CD14-positive monocyte (primary cell): Measurements from ENCODE around the gene CRNN. TPM values are rescaled to one million over a fixed set of nuclear protein-coding genes. Genes with fewer than 3 reads are reported as not detected.

ENCODE experiments used
- DNase-seq, 3 donors: peaks; one replicate each; pipeline ENCODE4 v3.0.0-alpha.2; 2011 to 2022
- H2AFZ ChIP-seq: 2 replicates; pipeline ENCODE4 v1.6.0; 2012; ENCODE audit warnings: mild to moderate bottlenecking, low read depth, low read length, inconsistent platforms; ENCODE audit not compliant: insufficient read depth, poor library complexity, severe bottlenecking
- H3K27ac ChIP-seq, 2 donors: 1 replicate in 1 of 2; 2 replicates in 1 of 2; pipeline ENCODE4 v1.5.1; 2012 to 2013; ENCODE audit warnings: low read length in 2 of 2, control low read depth in 1 of 2, inconsistent platforms in 1 of 2, low read depth in 1 of 2, mild to moderate bottlenecking in 1 of 2
- H3K27me3 ChIP-seq, 2 donors: one replicate each; pipeline versions ENCODE4 v1.6.0 to v1.6.1; 2011 to 2013; ENCODE audit warnings: low read length in 2 of 2; ENCODE audit not compliant: control insufficient read depth in 2 of 2, insufficient read depth in 2 of 2
- H3K36me3 ChIP-seq, 2 donors: replicated peaks in 1 of 2; 1 replicate in 1 of 2; 2 replicates in 1 of 2; pipeline versions ENCODE4 v1.5.1 to v1.6.1; 2012 to 2013; ENCODE audit warnings: low read length in 2 of 2, control low read depth in 1 of 2, inconsistent platforms in 1 of 2, mild to moderate bottlenecking in 1 of 2; ENCODE audit not compliant: insufficient read depth in 2 of 2, control insufficient read depth in 1 of 2
- H3K4me1 ChIP-seq, 2 donors: 1 replicate in 1 of 2; 2 replicates in 1 of 2; pipeline versions ENCODE4 v1.5.1 to v1.6.1; 2012 to 2013; ENCODE audit warnings: low read length in 2 of 2, control low read depth in 1 of 2, inconsistent platforms in 1 of 2, mild to moderate bottlenecking in 1 of 2, moderate library complexity in 1 of 2; ENCODE audit not compliant: insufficient read depth in 2 of 2, control insufficient read depth in 1 of 2
- H3K4me2 ChIP-seq: replicated peaks from 2 replicates; pipeline ENCODE3; 2012; ENCODE audit warnings: low read length, moderate library complexity, mild to moderate bottlenecking; ENCODE audit not compliant: poor library complexity, severe bottlenecking; ENCODE audit errors: extremely low read depth
- H3K4me3 ChIP-seq, 3 experiments: fragments of 200-600 bp in 1 of 3; sonication (generic) in 1 of 3; replicated peaks in 1 of 3; 1 replicate in 2 of 3; 2 replicates in 1 of 3; pipeline ENCODE4 v1.5.1; 2011 to 2013; ENCODE audit warnings: low read length in 3 of 3, mild to moderate bottlenecking in 3 of 3, control low read depth in 2 of 3, low read depth in 2 of 3, inconsistent platforms in 1 of 3, moderate library complexity in 1 of 3
- H3K79me2 ChIP-seq: 2 replicates; pipeline ENCODE4 v1.6.0; 2012; ENCODE audit warnings: mild to moderate bottlenecking, control low read depth, inconsistent platforms, low read length, moderate library complexity; ENCODE audit not compliant: insufficient read depth
- H3K9ac ChIP-seq: 2 replicates; pipeline ENCODE4 v1.6.0; 2017; ENCODE audit warnings: low read length, mild to moderate bottlenecking; ENCODE audit not compliant: insufficient read depth, poor library complexity, severe bottlenecking
- H3K9me3 ChIP-seq, 2 donors: replicated peaks in 1 of 2; 1 replicate in 1 of 2; 2 replicates in 1 of 2; pipeline versions ENCODE4 v1.5.1 to v1.6.1; 2012 to 2013; ENCODE audit warnings: low read length in 2 of 2, control low read depth in 1 of 2; ENCODE audit not compliant: control insufficient read depth in 1 of 2, insufficient read depth in 1 of 2
- H4K20me1 ChIP-seq: 2 replicates; pipeline ENCODE4 v1.6.0; 2012; ENCODE audit warnings: mild to moderate bottlenecking, low read length, control low read depth, moderate library complexity; ENCODE audit not compliant: insufficient read depth
- H3K27ac Mint-ChIP-seq, 7 donors: one replicate each; pipeline ENCODE4 v1.8.0; 2020; ENCODE audit warnings: mild to moderate bottlenecking in 7 of 7, mixed read lengths in 7 of 7, moderate library complexity in 6 of 7, inconsistent platforms in 2 of 7
- H3K27me3 Mint-ChIP-seq, 3 donors: one replicate each; pipeline ENCODE4 v1.8.0; 2021 to 2022; ENCODE audit warnings: low read depth in 3 of 3, mild to moderate bottlenecking in 3 of 3, mixed read lengths in 3 of 3, moderate library complexity in 3 of 3, inconsistent platforms in 1 of 3
- H3K36me3 Mint-ChIP-seq, 2 donors: one replicate each; pipeline ENCODE4 v1.8.0; 2020; ENCODE audit warnings: mixed read lengths in 2 of 2, inconsistent platforms in 1 of 2, mild to moderate bottlenecking in 1 of 2
- H3K4me1 Mint-ChIP-seq: one replicate; pipeline ENCODE4 v1.8.0; 2020; ENCODE audit warnings: mild to moderate bottlenecking, mixed read lengths
- H3K4me3 Mint-ChIP-seq, 2 donors: one replicate each; pipeline ENCODE4 v1.8.0; 2020; ENCODE audit warnings: mild to moderate bottlenecking in 2 of 2, mixed read lengths in 2 of 2, moderate library complexity in 1 of 2
- H3K9me3 Mint-ChIP-seq, 7 donors: one replicate each; pipeline ENCODE4 v1.8.0; 2020 to 2022; ENCODE audit warnings: mixed read lengths in 7 of 7, mild to moderate bottlenecking in 6 of 7, moderate library complexity in 6 of 7, inconsistent platforms in 2 of 7
- WGBS: methylation state at CpG from one replicate; pipeline ENCODE4 v1.1.5; 2013; ENCODE audit warnings: missing lambda C conversion rate; ENCODE audit not compliant: insufficient coverage; 5-methylcytosine and 5-hydroxymethylcytosine counted together
- intact Hi-C, 2 donors: fragments of 100-400 bp; cut with micrococcal nuclease; formaldehyde crosslinking; loops; one replicate each; pipeline versions ENCODE4 v1.15.0 to v1.15.1; 2023
- polyA plus RNA-seq, 3 donors: library from polyadenylated mRNA; depleted of rRNA in 1 of 3; unstranded in 2 of 3; stranded (reverse) in 1 of 3; fragments of 300-500 nt in 2 of 3; fragments of >200 nt in 1 of 3; fragmentation: Illumina TruSeq in 2 of 3; gene quantifications; 1 replicate in 2 of 3; 2 replicates in 1 of 3; pipeline ENCODE4 v1.2.3, GENCODE V29; 2012 to 2021
- TF ChIP-seq, protein P1 (sequence below): fragments of 200-600 bp; IDR thresholded peaks from one replicate; pipeline ENCODE4 v1.8.0; 2022; ENCODE audit warnings: antibody characterized with exemption, mild to moderate bottlenecking

CRNN gene
- polyA plus RNA-seq, 3 donors = not detected

DNA sequence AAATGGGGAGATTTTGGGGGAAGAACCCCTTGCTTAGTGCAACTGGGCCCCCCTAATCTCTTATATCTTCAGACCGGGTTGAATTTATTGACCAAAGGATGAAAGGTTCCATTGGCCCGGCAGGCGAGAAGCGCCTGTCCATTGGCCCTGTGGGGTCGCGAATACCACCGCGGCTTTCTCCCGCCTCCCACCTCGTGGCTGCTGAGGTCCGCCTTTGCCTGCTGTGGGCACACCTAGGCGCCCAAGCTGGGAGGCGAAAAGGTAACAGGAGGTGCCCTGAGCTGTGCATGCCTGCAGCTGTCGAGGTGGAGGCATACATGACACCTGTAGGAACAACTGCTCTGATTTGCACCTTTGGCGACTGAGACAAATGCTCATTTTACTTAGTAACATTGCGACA, 33.1 kb downstream of the CRNN start:
- no peak overlapping the region for H3K27ac ChIP-seq
- H3K4me1 ChIP-seq = no peaks in the 10 kb centered on the region
- Mint-ChIP-seq H3K27ac (no peak overlapping the region), H3K4me3 (no peak overlapping the region), H3K27me3 (peaks cover 1 to 16% (median 4%) of the 10 kb centered on the region in 3 donors), H3K36me3 (no peaks in the 10 kb centered on the region), H3K9me3 (peaks cover 0 to 4% (median 0%) of the 10 kb centered on the region in 7 donors), H3K4me1 (no peaks in the 10 kb centered on the region)
- H4K20me1 ChIP-seq = no peaks in the 10 kb centered on the region
- no peak for DNase-seq
- no peak overlapping the region for H3K4me3 ChIP-seq
- H2AFZ ChIP-seq = no peak overlapping the region
- TF ChIP-seq, protein P1, sequence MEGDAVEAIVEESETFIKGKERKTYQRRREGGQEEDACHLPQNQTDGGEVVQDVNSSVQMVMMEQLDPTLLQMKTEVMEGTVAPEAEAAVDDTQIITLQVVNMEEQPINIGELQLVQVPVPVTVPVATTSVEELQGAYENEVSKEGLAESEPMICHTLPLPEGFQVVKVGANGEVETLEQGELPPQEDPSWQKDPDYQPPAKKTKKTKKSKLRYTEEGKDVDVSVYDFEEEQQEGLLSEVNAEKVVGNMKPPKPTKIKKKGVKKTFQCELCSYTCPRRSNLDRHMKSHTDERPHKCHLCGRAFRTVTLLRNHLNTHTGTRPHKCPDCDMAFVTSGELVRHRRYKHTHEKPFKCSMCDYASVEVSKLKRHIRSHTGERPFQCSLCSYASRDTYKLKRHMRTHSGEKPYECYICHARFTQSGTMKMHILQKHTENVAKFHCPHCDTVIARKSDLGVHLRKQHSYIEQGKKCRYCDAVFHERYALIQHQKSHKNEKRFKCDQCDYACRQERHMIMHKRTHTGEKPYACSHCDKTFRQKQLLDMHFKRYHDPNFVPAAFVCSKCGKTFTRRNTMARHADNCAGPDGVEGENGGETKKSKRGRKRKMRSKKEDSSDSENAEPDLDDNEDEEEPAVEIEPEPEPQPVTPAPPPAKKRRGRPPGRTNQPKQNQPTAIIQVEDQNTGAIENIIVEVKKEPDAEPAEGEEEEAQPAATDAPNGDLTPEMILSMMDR = no peak
- 84% methylated on average over 14 of the region's 16 CpGs for WGBS
- H3K36me3 ChIP-seq = no peaks in the 10 kb centered on the region
- no peaks in the 10 kb centered on the region for H3K27me3 ChIP-seq
- no peaks in the 10 kb centered on the region for H3K79me2 ChIP-seq
- H3K9me3 ChIP-seq = no peaks in the 10 kb centered on the region
- intact Hi-C loops = no loop called here
- H3K9ac ChIP-seq = no peak overlapping the region
- no peak overlapping the region for H3K4me2 ChIP-seq

- no peak for DNase-seq
- WGBS = 83% methylated on average over 2 of the region's 3 CpGs
- H3K27ac Mint-ChIP-seq = no peak overlapping the region
- Histone ChIP-seq H3K27ac (no peak overlapping the region), H4K20me1 (no peaks in the 10 kb centered on the region), H3K9me3 (no peaks in the 10 kb centered on the region), H3K27me3 (peaks cover 0 to 2% of the 10 kb centered on the region in 2 donors), H3K4me3 (no peak overlapping the region), H3K4me1 (no peaks in the 10 kb centered on the region), H2AFZ (no peak overlapping the region), H3K9ac (no peak overlapping the region), H3K36me3 (no peaks in the 10 kb centered on the region), H3K79me2 (no peaks in the 10 kb centered on the region), H3K4me2 (no peak overlapping the region)
- no peaks in the 10 kb centered on the region for H3K4me1 Mint-ChIP-seq
- intact Hi-C loops = no loop called here
- H3K36me3 Mint-ChIP-seq = no peaks in the 10 kb centered on the region
- TF ChIP-seq, protein P1 = no peak
- no peak overlapping the region for H3K4me3 Mint-ChIP-seq
- peaks cover 0 to 11% (median 7%) of the 10 kb centered on the region in 3 donors for H3K27me3 Mint-ChIP-seq
- H3K9me3 Mint-ChIP-seq = peaks cover 1 to 9% (median 2%) of the 10 kb centered on the region in 7 donors
Measured at GRCh38 chr1:152374451-152374850, 39.6 kb downstream of the CRNN start.
